ENCODE measurements around the gene MKNK1.

The MKNK1 gene

GRCh38 chr1:46557403-46557802 lies 46.7 kb downstream of the MKNK1 start:
- no peak for DNase-seq

- DNase-seq = no peak
Observed at GRCh38 chr1:46556822-46557221, 47.2 kb downstream of the MKNK1 start.

GRCh38 chr1:46555826-46556619 lies 48.0 kb downstream of the MKNK1 start:
- DNase-seq = no peak

- DNase-seq = no peak
Observed at GRCh38 chr1:46554597-46555381, 49.3 kb downstream of the MKNK1 start.

GRCh38 chr1:46554236-46554596 lies 49.9 kb downstream of the MKNK1 start:
- no peak for DNase-seq

GRCh38 chr1:46553506-46553905 lies 50.6 kb downstream of the MKNK1 start:
- DNase-seq = no peak

GRCh38 chr1:46552357-46553237 lies 51.5 kb downstream of the MKNK1 start:
- no peak for DNase-seq

GRCh38 chr1:46551597-46552095 lies 52.4 kb downstream of the MKNK1 start, which contains the start of gene KNCN:
TSS of gene KNCN (minus strand) at chr1:46551647. CDS start at chr1:46551215, 432 bp downstream.
- DNase-seq = no peak

- DNase-seq = no peak
Observed at GRCh38 chr1:46550751-46551231, 53.3 kb downstream of the MKNK1 start.

- no peak for DNase-seq
Observed at GRCh38 chr1:46549697-46550681, 54.1 kb downstream of the MKNK1 start.

- no peak for DNase-seq
Observed at GRCh38 chr1:46547481-46548383, 56.3 kb downstream of the MKNK1 start.

GRCh38 chr1:46546210-46546609 lies 57.9 kb downstream of the MKNK1 start:
- no peak for DNase-seq

GRCh38 chr1:46545784-46546183 lies 58.3 kb downstream of the MKNK1 start:
- no peak for DNase-seq

GRCh38 chr1:46544561-46545240 lies 59.4 kb downstream of the MKNK1 start:
- DNase-seq = no peak

GRCh38 chr1:46543761-46544560 lies 60.1 kb downstream of the MKNK1 start:
- DNase-seq = no peak

GRCh38 chr1:46543382-46543760 lies 60.7 kb downstream of the MKNK1 start:
- no peak for DNase-seq

- no peak for DNase-seq
Observed at GRCh38 chr1:46539972-46540371, 64.1 kb downstream of the MKNK1 start.

- no peak for DNase-seq
Observed at GRCh38 chr1:46538147-46538546, 65.9 kb downstream of the MKNK1 start.

GRCh38 chr1:46537651-46538050 lies 66.4 kb downstream of the MKNK1 start:
- no peak for DNase-seq

Measured in activated CD4-positive, CD25-positive, alpha-beta regulatory T cell (primary cell).